H1 (cell line): ENCODE measurements around the gene CDS2. TPM values are rescaled to one million over a fixed set of nuclear protein-coding genes. Genes with fewer than 3 reads are reported as not detected.

Experiments
- CTCF ChIA-PET: fragments of 300-600 bp; sonication (Branson Sonifier 250); formaldehyde crosslinking; loops from one replicate; lab custom pipeline; 2021; ENCODE audit not compliant: partially characterized antibody; lab: Charles Lee
- POLR2A ChIA-PET: fragments of 300-600 bp; sonication (Branson Sonifier 250); formaldehyde crosslinking; loops from one replicate; lab custom pipeline; 2021; ENCODE audit warnings: inconsistent platforms; ENCODE audit not compliant: partially characterized antibody; lab: Charles Lee
- DNase-seq, 2 experiments: peaks; one replicate each; pipeline versions ENCODE4 v3.0.0 to v3.0.0-alpha.2; 2010 to 2022; ENCODE audit warnings: low spot score in 2 of 2, low read depth in 1 of 2, mixed read lengths in 1 of 2
- FAIRE-seq: peaks from 2 replicates; lab custom pipeline; 2011; peaks lifted over from hg19 to GRCh38; lab: Jason Lieb, UNC
- H2AFZ ChIP-seq: 2 replicates; pipeline ENCODE4 v1.8.1; 2012; ENCODE audit warnings: low read length, inconsistent platforms
- H2AK5ac ChIP-seq: 2 replicates; pipeline ENCODE4 v1.6.1; 2013; ENCODE audit warnings: low read depth, low read length
- H2BK120ac ChIP-seq: replicated peaks from 2 replicates; pipeline ENCODE3; 2013; ENCODE audit warnings: low read depth, low read length, inconsistent platforms
- H2BK12ac ChIP-seq: 2 replicates; pipeline ENCODE4 v1.6.1; 2013; ENCODE audit warnings: low read depth, low read length
- H2BK15ac ChIP-seq: 2 replicates; pipeline ENCODE4 v1.6.1; 2013; ENCODE audit warnings: low read length
- H2BK20ac ChIP-seq: 2 replicates; pipeline ENCODE4 v1.6.1; 2013; ENCODE audit warnings: low read length
- H2BK5ac ChIP-seq: 2 replicates; pipeline ENCODE4 v1.6.1; 2013; ENCODE audit warnings: low read depth, low read length
- H3K14ac ChIP-seq: 2 replicates; pipeline ENCODE4 v1.6.1; 2013; ENCODE audit warnings: inconsistent platforms; ENCODE audit not compliant: insufficient read length
- H3K18ac ChIP-seq: 2 replicates; pipeline ENCODE4 v1.6.1; 2013; ENCODE audit warnings: low read length; ENCODE audit errors: extremely low read depth
- H3K23ac ChIP-seq: 2 replicates; pipeline ENCODE4 v1.6.1; 2013; ENCODE audit warnings: inconsistent platforms; ENCODE audit not compliant: insufficient read length
- H3K23me2 ChIP-seq: 2 replicates; pipeline ENCODE4 v1.6.1; 2013; ENCODE audit warnings: low read depth, low read length
- H3K27ac ChIP-seq: 2 replicates; pipeline ENCODE4 v1.6.1; 2011; ENCODE audit warnings: low read depth, low read length, inconsistent platforms
- H3K27me3 ChIP-seq, 4 experiments: replicated peaks in 1 of 4; 1 replicate in 1 of 4; 2 replicates in 3 of 4; pipeline versions ENCODE4 v1.6.1 to v1.8.1; 2011 to 2013; ENCODE audit warnings: low read length in 3 of 4, mild to moderate bottlenecking in 3 of 4, inconsistent platforms in 2 of 4, mixed read lengths in 2 of 4, moderate library complexity in 1 of 4; ENCODE audit not compliant: control insufficient read depth in 3 of 4, insufficient read depth in 3 of 4; ENCODE audit errors: extremely low read depth in 1 of 4
- H3K36me3 ChIP-seq, 4 experiments: 2 replicates each; pipeline versions ENCODE4 v1.6.1 to v1.8.1; 2011 to 2013; ENCODE audit warnings: mild to moderate bottlenecking in 4 of 4, low read length in 3 of 4, moderate library complexity in 2 of 4, control low read depth in 1 of 4, inconsistent platforms in 1 of 4; ENCODE audit not compliant: insufficient read depth in 4 of 4, control insufficient read depth in 2 of 4
- H3K4ac ChIP-seq: replicated peaks from 2 replicates; pipeline ENCODE3; 2013; ENCODE audit warnings: low read length, low read depth, mixed read lengths, inconsistent platforms; ENCODE audit not compliant: insufficient read length
- H3K4me1 ChIP-seq, 4 experiments: replicated peaks in 1 of 4; 1 replicate in 1 of 4; 2 replicates in 3 of 4; pipeline versions ENCODE4 v1.6.1 to v1.8.1; 2011 to 2013; ENCODE audit warnings: low read length in 3 of 4, inconsistent platforms in 2 of 4, mixed read lengths in 1 of 4; ENCODE audit not compliant: insufficient read depth in 4 of 4, control insufficient read depth in 3 of 4
- H3K4me2 ChIP-seq, 2 experiments: 2 replicates each; pipeline versions ENCODE4 v1.6.1 to v1.8.1; 2011 to 2013; ENCODE audit warnings: low read depth in 2 of 2, low read length in 2 of 2, control low read depth in 1 of 2, inconsistent platforms in 1 of 2, mild to moderate bottlenecking in 1 of 2; ENCODE audit not compliant: insufficient read depth in 1 of 2
- H3K4me3 ChIP-seq, 4 experiments: fragments of 200-600, 300-600 bp in 1 of 4; sonication (generic), shearing (Covaris generic), sonication (Bioruptor Twin) in 1 of 4; 2 replicates each; pipeline versions ENCODE4 v1.5.1 to v1.8.1; 2011 to 2016; ENCODE audit warnings: low read length in 4 of 4, low read depth in 3 of 4, control low read depth in 2 of 4, inconsistent platforms in 2 of 4, mild to moderate bottlenecking in 2 of 4, mixed read lengths in 1 of 4, moderate library complexity in 1 of 4; ENCODE audit not compliant: insufficient read depth in 2 of 4; ENCODE audit errors: extremely low read depth in 1 of 4
- H3K56ac ChIP-seq: replicated peaks from 2 replicates; pipeline ENCODE3; 2013; ENCODE audit warnings: low read depth, mild to moderate bottlenecking, mixed read lengths, low read length, inconsistent platforms; ENCODE audit not compliant: insufficient read length
- H3K79me1 ChIP-seq: 2 replicates; pipeline ENCODE4 v1.6.1; 2013; ENCODE audit warnings: low read depth, low read length, control low read depth
- H3K79me2 ChIP-seq, 2 experiments: 2 replicates each; pipeline versions ENCODE4 v1.6.1 to v1.8.1; 2012 to 2013; ENCODE audit warnings: low read length in 2 of 2, mild to moderate bottlenecking in 2 of 2, inconsistent platforms in 1 of 2; ENCODE audit not compliant: insufficient read depth in 2 of 2, control insufficient read depth in 1 of 2
- H3K9ac ChIP-seq, 4 experiments: replicated peaks in 1 of 4; 1 replicate in 1 of 4; 2 replicates in 3 of 4; pipeline versions ENCODE4 v1.6.1 to v1.8.1; 2011 to 2013; ENCODE audit warnings: low read depth in 3 of 4, low read length in 3 of 4, control low read depth in 2 of 4, mild to moderate bottlenecking in 2 of 4, moderate library complexity in 2 of 4, inconsistent platforms in 1 of 4; ENCODE audit errors: extremely low read depth in 1 of 4
- H3K9me3 ChIP-seq, 2 experiments: 2 replicates each; pipeline versions ENCODE4 v1.6.1 to v1.8.1; 2012 to 2013; ENCODE audit warnings: mild to moderate bottlenecking in 2 of 2, moderate library complexity in 2 of 2, control low read depth in 1 of 2, inconsistent platforms in 1 of 2, low read depth in 1 of 2, low read length in 1 of 2, mixed read lengths in 1 of 2; ENCODE audit not compliant: insufficient read depth in 2 of 2
- H4K20me1 ChIP-seq, 2 experiments: replicated peaks in 1 of 2; 2 replicates each; pipeline versions ENCODE3 to v1.8.1; 2011 to 2013; ENCODE audit warnings: inconsistent platforms in 2 of 2, low read length in 2 of 2, mild to moderate bottlenecking in 1 of 2; ENCODE audit not compliant: insufficient read depth in 2 of 2, control insufficient read depth in 1 of 2
- H4K5ac ChIP-seq: 2 replicates; pipeline ENCODE4 v1.6.1; 2013; ENCODE audit warnings: low read length, low read depth, mixed read lengths, inconsistent platforms; ENCODE audit not compliant: insufficient read length
- H4K8ac ChIP-seq: 2 replicates; pipeline ENCODE4 v1.8.0; 2013; ENCODE audit warnings: mild to moderate bottlenecking, moderate library complexity, low read length, inconsistent platforms; ENCODE audit not compliant: insufficient read depth; ENCODE audit errors: extremely low read depth
- H4K91ac ChIP-seq: replicated peaks from 2 replicates; pipeline ENCODE3; 2013; ENCODE audit warnings: low read length, mixed read lengths, inconsistent platforms; ENCODE audit not compliant: insufficient read length
- ASH2L ChIP-seq: fragments of 200-600, 300-600 bp; sonication (generic); IDR thresholded peaks from one replicate; pipeline ENCODE4 v1.7.1; 2017; ENCODE audit warnings: low read length
- CEBPB ChIP-seq: IDR thresholded peaks from 2 replicates; pipeline ENCODE4 v1.6.1; 2012; ENCODE audit warnings: low read depth, low read length
- EP300 ChIP-seq, 2 experiments: IDR thresholded peaks; 1 replicate in 1 of 2; 2 replicates in 1 of 2; pipeline ENCODE4 v1.6.1; 2011 to 2012; ENCODE audit warnings: low read depth in 2 of 2, low read length in 2 of 2, mild to moderate bottlenecking in 2 of 2, borderline replicate concordance in 1 of 2, inconsistent platforms in 1 of 2, moderate library complexity in 1 of 2
- NRF1 ChIP-seq: IDR thresholded peaks from 2 replicates; pipeline ENCODE4 v1.6.1; 2011; ENCODE audit warnings: mild to moderate bottlenecking, low read depth, low read length, improper control_type of control experiment
- RNF2 ChIP-seq: fragments of 200-900, 300-1000 bp; sonication (generic); IDR thresholded peaks from 2 replicates; pipeline ENCODE4 v1.7.1; 2016; ENCODE audit warnings: borderline replicate concordance, low read depth, mild to moderate bottlenecking, antibody characterized with exemption, low read length; ENCODE audit not compliant: poor library complexity, severe bottlenecking; ENCODE audit errors: missing control alignments
- SIRT6 ChIP-seq: IDR thresholded peaks from one replicate; pipeline ENCODE4 v1.7.1; 2012; ENCODE audit warnings: low read length, inconsistent platforms
- TBP ChIP-seq: IDR thresholded peaks from 2 replicates; pipeline ENCODE4 v1.6.1; 2011; ENCODE audit warnings: low read depth, low read length, improper control_type of control experiment
- USF2 ChIP-seq: IDR thresholded peaks from 2 replicates; pipeline ENCODE4 v1.6.1; 2011; ENCODE audit warnings: low read length, improper control_type of control experiment
- ZNF274 ChIP-seq: IDR thresholded peaks from 2 replicates; pipeline ENCODE4 v1.7.0; 2012; ENCODE audit warnings: low read length, borderline replicate concordance; ENCODE audit errors: extremely low read depth
- WGBS, 2 experiments: shearing (Covaris generic) in 1 of 2; methylation state at CpG; one replicate each; pipeline versions ENCODE4 v1.1.6 to v1.1.7; 2013 to 2015; ENCODE audit warnings: low lambda C conversion rate in 2 of 2, mixed read lengths in 2 of 2, inconsistent platforms in 1 of 2, low coverage in 1 of 2, missing lambda C conversion rate in 1 of 2; ENCODE audit not compliant: insufficient replicate concordance in 2 of 2, insufficient coverage in 1 of 2, insufficient read length in 1 of 2; ENCODE audit errors: extremely low coverage in 1 of 2, missing lambda C conversion rate in 1 of 2; 5-methylcytosine and 5-hydroxymethylcytosine counted together
- polyA plus RNA-seq, 7 experiments: library from polyadenylated mRNA; depleted of rRNA in 3 of 7; stranded (reverse) in 5 of 7; unstranded in 2 of 7; fragments of >200 nt in 5 of 7; fragments of 200-250 nt in 2 of 7; gene quantifications; 1 replicate in 5 of 7; 2 replicates in 1 of 7; 4 replicates in 1 of 7; pipeline versions ENCODE4 v1.2.1 to v1.2.3, GENCODE V29; 2011 to 2013; ENCODE audit warnings: missing spikeins in 2 of 7, mixed read lengths in 2 of 7
- total RNA-seq: library from RNA; stranded (reverse); fragmentation: NEBNext Ultra II Directional; extraction: Animal tissue kit (Norgen Biotek cat#: 25700); gene quantifications from 2 replicates; pipeline ENCODE4 v1.2.1, GENCODE V29; 2021
- TF ChIP-seq, protein P1 (sequence below): IDR thresholded peaks from 2 replicates; pipeline ENCODE4 v1.6.1; 2011; ENCODE audit warnings: low read depth, mild to moderate bottlenecking, low read length; ENCODE audit not compliant: insufficient read depth

The CDS2 gene
- total and polyA plus RNA-seq, 2 of the 8 experiments (the other 6 are each of a cell fraction or from before 2014, with no cell fraction given): 54.0 to 56.2 TPM

- no peak overlapping the region for H3K4me3 ChIP-seq
- no peaks in the 10 kb centered on the region for H3K27me3 ChIP-seq
- no peaks in the 10 kb centered on the region for H3K23me2 ChIP-seq
- no peak overlapping the region for H4K5ac ChIP-seq
- H3K9ac ChIP-seq: no peak overlapping the region
- no peak overlapping the region for H2BK15ac ChIP-seq
- no peaks in the 10 kb centered on the region for H3K9me3 ChIP-seq
- peaks cover 11% of the 10 kb centered on the region for H3K79me1 ChIP-seq
- no peak overlapping the region for H2BK120ac ChIP-seq
- 0 out of 2 replicates have a peak overlapping the region, but pooled peaks have one; percentile 17 for H3K18ac ChIP-seq
- H2BK12ac ChIP-seq: no peak overlapping the region
- peaks cover 2 to 9% of the 10 kb centered on the region in 2 experiments for H4K20me1 ChIP-seq
- H3K4ac ChIP-seq: no peak overlapping the region
- DNase-seq: no peak
- no peak overlapping the region for H2AFZ ChIP-seq
- peaks cover 0 to 2% (median 0%) of the 10 kb centered on the region in 4 experiments; a peak in 2 of 7 replicates for H3K4me1 ChIP-seq
- no peak overlapping the region for H3K56ac ChIP-seq
- H2BK5ac ChIP-seq: 0 out of 2 replicates have a peak overlapping the region, but pooled peaks have one; percentile 10
- no peak overlapping the region for H2AK5ac ChIP-seq
- ChIA-PET POLR2A (interaction anchor here (0.5 kb wide), 1 partner anchor 30 kb away, joined by 3 read pairs; no protein-coding TSS in a partner anchor), CTCF (no interaction called here)
- H4K8ac ChIP-seq: no peak overlapping the region; the same call in 1 of the 2 replicates
- FAIRE-seq: no peak
- H3K79me2 ChIP-seq: peaks cover 2 to 67% of the 10 kb centered on the region in 2 experiments; a peak in 3 of 4 replicates
- no peak overlapping the region for H3K14ac ChIP-seq
- H3K4me2 ChIP-seq: no peak overlapping the region
- H2BK20ac ChIP-seq: no peak overlapping the region
- no peaks in the 10 kb centered on the region for H3K36me3 ChIP-seq
- no peak overlapping the region for H4K91ac ChIP-seq
- H3K27ac ChIP-seq: no peak overlapping the region
- no peak overlapping the region for H3K23ac ChIP-seq
- WGBS, 2 experiments: 89% methylated on average over 13 of the region's 13 CpGs; no CpG with 5 or more reads in 1 of the 2 experiments
- TF ChIP-seq, protein P1, sequence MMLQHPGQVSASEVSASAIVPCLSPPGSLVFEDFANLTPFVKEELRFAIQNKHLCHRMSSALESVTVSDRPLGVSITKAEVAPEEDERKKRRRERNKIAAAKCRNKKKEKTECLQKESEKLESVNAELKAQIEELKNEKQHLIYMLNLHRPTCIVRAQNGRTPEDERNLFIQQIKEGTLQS: no peak
- TF ChIP-seq USF2: no peak
- no peak for TF ChIP-seq CEBPB
- TF ChIP-seq EP300 (IDR thresholded peaks at IDR 0.05; ENCODE audit: borderline replicate concordance in 1 of 2, low read depth in 2 of 2, low read length in 2 of 2): no peak
- TF ChIP-seq ASH2L: no peak
- TF ChIP-seq TBP: no peak
- TF ChIP-seq NRF1: no peak
- TF ChIP-seq SIRT6: no peak
- no peak for TF ChIP-seq ZNF274
- TF ChIP-seq RNF2: no peak
Measured at GRCh38 chr20:5150226-5151076, 23.6 kb downstream of the CDS2 start.
